GM04503 (cell line): Measurements from ENCODE around the gene PAX3.
A peak's percentile ranks its signal among the peaks of the same experiment; 100 is the strongest.
"Not testable (repeated sequence)": the region's sequence is repeated elsewhere in the genome, so short reads cannot be mapped to it uniquely, and the experiment has no call there.

ENCODE experiments used
- DNase-seq: peaks from one replicate; pipeline ENCODE4 v3.0.0-alpha.2; 2012; ENCODE audit warnings: low read depth

Gene PAX3

DNA sequence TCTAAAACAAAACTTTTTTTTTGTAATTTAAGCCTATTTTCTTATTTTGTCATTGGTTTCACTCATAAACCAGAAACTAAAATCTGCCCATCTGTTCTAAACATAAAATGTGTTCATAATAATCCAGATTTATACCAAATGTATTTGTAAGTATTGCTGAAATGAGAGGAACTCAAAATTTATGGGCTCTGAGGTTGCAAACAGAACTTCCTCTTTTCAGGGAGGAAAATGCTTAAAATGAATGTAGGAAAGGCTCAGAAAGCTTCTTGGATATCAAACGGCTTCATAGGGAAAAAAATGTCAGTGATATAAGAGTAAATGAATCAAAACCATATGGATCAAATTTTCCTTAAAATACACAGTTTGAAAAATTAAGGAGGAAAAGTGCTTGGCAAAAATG, 83.9 kb downstream of the PAX3 start:
- DNase-seq, result no peak

DNA sequence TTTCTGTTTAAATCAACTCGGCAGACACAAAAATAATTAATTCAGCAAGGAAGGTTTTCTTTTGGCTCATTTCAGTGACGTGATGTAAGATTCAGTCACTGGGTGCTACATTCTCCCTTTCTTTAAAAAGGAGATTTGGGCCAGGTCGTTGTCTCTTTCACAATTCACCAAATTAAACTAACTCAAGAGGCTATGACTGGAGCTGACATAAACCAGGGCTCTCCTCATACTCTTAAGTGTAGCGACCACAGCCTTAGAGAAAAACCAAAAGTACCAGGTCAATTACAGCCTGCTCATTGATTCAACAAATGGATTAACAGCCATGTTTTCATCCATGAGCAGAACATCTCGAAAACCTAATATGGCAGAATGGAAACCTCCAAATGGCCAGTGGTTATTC, 85.7 kb downstream of the PAX3 start:
- DNase-seq, result no peak

DNA sequence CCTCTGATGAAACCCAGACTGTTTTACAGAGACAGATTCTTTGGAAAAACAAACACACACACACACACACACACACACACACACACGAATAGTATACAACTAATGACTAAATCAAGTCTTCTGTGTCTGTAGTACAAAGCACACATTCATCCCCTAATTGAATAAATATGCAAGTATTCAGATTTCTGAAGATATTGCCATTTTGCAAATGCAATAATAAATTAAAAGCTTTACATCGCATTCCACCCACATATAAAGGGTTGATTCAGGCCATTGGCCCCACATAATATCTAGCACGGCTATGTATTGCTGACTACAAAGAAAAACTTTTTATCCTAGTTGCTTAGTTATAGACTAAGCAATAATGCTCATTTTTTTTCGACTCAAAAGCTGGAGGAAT, 86.2 kb downstream of the PAX3 start:
- no peak for DNase-seq

DNA sequence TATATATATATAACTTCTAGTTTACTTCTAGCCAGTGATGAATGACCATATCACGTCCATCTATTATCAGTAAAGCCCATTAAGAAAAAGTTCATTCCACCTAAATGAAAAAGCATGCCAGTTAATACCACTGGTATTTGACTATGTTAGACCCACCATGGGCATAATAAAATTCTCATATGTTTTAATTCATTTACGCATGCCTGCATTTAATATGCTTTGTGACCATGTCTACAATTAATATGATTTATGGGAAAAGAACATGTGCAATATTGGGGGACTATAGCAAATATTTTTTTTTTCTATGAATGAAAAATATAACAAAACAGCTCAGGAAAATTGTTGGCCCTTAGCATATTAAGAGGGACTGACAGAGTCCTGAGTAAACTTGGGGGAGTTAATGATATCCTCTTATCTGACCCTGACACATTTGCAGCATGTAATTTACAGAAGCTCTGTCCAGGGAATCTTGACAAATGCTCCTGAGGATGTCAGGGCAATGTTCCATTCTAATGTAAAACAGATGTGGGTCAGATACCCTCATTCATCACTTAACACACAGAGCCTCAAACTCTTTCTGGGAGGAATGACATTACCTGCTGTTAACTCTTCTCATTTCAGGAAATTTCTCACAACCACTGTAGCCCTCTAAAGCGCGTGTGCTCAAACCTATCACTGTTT, 90.6 kb downstream of the PAX3 start:
- DNase-seq, result no peak

DNA sequence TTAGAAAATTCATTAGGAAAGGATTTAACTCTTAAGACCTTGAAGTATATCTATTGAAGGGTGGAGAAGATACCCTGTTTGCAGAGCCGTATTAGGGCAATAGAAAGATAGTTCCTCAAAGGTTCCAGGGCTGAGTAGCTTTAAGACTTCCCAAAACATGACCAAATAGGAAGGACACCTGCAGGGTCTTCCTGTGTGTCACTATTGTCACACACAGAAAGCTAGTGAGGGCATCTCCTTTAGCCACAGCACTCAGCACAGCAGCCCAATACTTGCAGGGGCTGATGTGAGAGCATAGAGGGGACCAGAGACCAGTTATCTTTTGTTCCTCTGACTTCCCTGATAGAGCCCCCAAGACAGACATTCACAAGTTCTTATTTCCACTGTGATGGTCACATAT, 93.7 kb downstream of the PAX3 start:
- DNase-seq, result no peak

DNA sequence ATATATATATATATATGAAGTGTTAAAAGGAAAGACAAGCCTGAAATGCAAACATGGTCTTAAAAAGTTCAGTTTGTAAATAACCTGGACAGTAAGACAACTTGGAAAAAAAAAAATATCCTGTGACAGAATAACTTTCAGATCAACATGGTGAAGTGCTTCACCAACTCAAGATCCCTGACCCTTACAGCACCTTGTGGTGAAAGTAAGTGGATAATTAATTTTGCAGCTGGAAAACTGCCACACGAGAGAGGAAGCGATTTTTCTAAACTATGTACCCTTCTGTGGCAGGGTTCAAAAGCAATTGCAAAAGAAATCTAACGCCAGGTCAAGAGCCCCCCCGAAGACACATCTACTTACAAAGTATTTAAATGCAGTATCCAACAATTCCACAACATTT, 95.8 kb downstream of the PAX3 start:
- no peak for DNase-seq

DNA sequence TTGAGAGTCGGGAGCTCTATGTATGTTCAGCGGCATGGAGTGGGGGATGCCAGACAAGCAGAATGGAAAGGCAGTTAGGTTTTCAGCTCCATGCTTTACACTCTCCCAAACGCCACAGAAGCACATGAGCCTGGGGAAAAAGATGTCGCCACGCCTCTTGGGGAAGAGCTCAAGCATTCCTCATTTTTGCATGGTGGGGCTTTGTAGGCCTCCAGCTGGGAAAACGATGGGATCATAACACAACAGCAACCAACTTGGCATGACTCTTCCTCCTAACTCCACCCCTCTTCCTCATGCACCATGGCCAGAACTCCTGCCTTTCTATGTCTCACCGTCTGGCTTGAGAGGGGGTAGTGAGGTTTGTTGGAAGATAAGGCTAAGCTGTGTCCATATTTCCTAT, 102.6 kb downstream of the PAX3 start:
- DNase-seq, result no peak

DNA sequence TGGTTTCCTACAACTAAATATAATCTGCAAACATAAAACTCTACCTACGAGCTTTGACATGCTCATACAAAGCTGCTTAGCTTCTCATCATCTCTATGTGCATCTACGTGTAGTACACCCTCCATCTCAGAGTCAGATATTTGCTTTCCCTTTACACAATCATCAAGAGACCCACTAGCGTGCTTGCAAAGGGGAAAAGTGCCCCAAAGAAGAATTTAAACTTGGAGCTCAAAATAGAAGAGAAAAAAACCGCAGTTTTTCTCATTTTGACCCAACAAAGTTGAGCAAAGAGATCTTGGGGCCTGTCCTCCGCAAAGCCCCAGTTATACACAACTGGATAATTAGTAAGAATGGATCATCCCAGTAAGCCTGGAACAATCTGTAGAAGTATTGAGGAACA, 104.1 kb downstream of the PAX3 start:
- no peak for DNase-seq

DNA sequence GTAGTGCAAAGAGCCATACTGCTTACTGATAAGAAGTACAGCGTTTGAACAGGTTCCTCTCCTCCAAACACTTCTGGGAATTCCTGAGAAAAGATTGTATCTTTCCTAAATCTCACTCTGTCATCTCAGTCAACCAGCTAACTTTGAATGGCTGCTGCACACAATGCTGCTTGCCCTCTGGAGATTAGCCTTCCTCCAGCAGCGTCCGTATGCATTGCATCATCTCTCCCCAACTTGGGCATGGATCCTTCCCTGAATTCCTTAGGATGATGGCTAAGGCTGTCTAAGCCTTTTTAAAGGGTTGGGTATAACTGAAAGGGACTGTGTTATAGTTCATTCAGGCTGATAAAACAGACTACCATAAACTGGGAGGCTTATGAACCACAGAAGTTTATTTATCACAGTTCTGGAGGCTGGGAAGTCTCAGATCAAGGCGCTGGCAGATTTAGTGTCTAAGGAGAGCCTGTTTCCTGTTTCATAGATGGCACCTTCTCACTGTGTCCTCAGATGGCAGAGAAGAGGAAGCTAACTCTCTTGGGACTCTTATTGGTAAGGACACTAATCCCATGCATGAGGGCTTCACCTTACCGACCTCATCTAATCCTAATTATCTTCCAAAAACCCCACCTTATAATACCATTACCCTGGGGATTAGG, 105.3 kb downstream of the PAX3 start:
- DNase-seq, result no peak

DNA sequence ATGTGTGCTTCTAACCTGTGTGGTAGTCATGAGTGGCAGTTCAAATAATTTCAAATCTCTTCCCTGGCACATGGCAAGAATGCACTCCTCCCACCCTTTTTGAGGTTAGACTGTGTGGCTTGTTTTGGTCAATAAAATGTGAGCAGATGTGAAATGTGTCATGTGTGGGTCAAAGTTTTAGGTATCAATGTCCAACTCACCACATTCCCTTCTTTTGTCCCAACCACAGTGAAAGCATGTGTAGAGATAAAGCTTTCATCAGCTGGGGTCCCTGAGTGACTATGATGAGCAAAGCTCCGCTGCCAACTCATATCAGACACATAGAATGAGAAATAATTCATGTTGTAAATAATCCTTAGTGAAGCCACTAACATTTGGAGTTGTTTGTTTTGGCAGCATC, 118.2 kb downstream of the PAX3 start:
- no peak for DNase-seq

DNA sequence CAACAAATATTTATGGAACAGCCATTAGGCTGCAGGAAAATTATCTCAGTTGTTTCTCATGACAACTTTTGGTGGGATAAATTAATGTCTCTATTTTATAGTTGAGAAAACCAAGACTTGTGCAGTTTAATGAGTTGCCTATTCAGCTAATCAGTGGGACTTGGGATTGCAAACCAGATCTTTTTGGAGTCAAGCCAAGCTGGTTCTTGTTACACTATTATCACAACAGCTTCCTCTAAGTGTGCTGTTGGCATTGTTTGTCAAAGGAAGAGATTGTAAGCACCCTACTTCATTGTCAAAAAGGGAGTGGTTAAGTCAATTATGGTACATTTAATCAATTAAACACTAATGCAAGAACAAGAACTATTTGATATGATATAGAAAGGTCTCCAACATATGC, 119.2 kb downstream of the PAX3 start:
- no peak for DNase-seq

DNA sequence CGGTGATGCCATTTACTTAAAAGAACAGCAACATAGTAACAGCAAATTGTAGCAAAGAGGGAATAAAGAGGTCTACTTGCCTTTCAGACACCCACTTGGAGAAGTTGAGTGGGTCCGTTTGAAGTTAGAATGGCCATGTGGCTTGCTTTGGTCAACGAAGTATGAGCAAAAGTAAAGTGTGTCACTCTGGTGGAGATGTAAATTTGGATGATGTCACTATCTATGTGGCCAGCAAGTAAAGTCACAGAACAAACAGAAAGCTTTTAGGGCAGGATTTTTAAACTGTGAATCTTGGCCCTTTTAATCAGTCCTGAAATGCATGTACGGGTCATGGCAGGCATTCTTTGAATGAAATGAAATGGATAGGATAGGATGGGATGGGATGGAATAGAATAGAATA, 120.3 kb downstream of the PAX3 start:
- DNase-seq, result no peak

DNA sequence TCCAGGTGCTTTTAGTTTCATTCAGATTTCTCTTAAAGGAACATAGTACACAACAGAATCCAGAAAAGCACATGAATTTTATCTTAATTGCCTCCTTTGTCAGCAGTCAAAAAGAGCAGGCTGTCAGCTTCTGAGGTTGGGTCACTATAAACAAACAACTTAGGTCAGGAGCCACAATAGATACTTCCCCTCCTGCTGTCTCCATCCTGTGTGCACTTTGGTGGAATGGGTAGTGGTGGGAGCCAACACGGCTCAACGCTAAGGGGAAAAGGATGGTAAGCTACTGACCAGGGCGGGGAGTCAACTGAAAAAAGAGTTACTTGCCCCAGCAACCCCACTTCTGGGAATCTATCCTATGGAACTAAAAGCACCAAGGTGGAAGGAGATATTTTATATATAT, 121.9 kb downstream of the PAX3 start:
- no peak for DNase-seq

DNA sequence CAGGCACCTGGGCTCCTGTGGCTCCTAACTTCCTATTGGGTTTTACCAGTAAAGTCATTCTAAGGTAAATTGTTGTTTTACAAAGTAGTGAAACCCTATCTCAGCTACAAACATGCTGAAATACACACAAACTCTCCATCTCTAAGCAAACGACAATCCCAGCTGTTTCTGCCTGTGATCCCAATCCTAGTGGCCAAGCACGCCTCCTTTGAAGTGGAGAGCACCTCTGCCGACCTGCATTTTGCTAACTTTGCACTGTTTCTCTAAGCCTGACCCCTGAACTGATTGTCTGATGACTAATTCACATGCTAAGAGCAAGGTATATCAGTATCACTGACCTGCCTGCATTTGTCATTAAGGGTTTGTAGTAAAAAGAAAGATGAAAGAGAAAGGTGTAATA, 124.3 kb downstream of the PAX3 start:
- no peak for DNase-seq

DNA sequence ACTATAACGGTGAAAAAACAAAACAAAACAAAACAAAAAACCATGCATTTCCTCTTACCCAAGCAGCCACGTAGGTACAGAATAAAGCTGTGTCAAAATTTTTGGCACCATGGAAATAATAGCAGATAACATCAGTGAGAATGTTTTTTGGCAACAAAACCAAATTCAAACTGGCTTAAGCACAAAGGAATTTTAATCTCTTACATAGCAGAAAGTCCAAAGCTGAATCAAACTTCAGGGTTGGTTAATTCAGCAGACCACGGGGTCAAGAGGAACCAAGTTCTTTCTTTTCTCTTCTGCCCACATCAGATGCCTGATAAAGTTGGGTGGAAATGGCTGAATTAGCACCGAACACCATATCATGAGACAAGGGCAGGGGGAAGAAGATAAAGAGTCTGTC, 129.5 kb downstream of the PAX3 start:
- DNase-seq, result peak; percentile 49

DNA sequence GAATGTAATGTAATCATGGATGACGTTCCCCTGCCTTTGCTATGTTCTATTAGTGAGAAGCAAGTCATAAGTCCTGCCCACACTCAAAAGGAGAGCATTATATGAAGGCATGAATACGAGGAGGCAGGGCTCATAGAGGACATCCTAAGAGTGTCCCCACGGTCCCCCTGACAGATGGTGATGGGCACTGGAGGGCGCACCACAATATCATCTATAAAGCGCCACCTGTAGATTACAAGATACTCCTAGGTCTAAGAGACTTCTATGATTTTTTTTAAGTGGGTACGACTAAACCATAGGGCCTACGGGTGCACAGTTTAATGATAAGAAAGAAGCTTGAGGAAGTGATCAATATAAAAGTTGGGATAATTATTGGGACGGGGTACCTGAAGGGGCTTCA, 131.0 kb downstream of the PAX3 start:
- no peak for DNase-seq

DNA sequence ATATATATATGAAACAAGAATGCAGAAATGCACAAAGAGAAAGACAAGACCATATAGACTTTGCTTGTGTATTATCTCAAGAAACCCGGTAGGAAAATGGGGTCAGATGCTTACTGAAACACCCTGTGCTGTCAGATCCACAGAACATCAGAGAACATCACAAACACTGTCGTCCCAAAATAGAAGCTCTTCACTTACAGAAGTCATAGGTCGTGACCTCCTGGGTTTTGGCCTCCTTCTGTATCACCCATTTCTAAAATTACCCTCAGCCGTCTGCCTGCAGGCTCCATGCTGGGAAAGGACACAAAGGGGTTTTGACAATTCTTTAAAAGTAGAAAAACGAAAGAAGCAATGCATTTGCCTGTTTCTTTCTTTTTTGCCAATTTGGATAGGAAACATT, 137.9 kb downstream of the PAX3 start:
- no peak for DNase-seq

DNA sequence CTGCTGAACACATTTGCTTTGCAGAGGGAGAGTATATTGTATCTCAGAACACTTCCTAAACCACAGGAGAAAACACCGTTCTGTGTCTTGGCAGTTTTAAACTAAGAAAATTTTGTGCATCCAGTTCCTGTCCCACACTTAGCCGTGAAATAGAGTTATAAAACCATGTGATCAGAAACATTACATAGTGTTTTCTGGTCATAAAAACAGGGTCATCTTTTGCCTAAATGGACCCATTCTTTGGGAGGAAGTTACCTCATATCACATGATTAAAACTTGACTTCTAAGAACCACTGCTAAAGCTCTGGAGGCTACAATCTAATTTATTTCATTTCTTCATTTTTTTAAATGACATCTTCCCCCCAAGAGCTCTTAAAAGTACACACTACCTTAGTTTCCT, 138.7 kb downstream of the PAX3 start:
- no peak for DNase-seq

DNA sequence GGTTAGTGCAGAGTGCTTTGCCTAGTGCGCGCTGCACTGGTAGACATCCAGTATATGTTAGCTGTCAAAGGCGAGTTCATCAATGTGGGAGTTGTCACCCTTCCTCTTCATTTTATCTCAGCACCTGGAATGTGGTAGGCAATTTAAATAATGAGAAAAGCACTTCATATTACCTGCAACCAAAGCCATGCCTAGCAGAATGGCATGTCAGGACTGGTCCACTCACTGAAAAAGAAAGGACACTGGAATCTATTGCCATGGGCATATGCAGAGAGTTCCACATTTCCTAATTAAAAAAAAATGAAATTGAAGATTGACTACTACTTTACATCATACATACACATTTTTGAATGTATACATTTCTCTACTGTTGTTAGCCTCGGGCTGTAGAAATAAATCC, 139.6 kb downstream of the PAX3 start:
- no peak for DNase-seq

DNA sequence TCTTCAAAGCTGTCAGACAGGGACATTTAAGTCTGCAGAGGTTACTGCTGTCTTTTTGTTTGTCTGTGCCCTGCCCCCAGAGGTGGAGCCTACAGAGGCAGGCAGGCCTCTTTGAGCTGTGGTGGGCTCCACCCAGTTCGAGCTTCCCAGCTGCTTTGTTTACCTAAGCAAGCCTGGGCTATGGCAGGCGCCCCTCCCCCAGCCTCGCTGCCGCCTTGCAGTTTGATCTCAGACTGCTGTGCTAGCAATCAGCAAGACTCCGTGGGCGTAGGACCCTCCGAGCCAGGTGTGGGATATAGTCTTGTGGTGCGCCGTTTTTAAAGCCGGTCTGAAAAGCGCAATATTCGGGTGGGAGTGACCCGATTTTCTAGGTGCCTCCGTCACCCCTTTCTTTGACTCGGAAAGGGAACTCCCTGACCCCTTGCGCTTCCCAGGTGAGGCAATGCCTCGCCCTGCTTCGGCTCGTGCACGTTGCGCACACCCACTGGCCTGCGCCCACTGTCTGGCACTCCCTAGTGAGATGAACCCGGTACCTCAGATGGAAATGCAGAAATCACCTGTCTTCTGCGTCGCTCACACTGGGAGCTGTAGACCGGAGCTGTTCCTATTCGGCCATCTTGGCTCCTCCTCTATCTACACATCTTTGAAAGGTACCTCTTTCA, 143.7 kb downstream of the PAX3 start:
- not testable (repeated sequence) for DNase-seq
